Tibial nerve (tissue), 4 donors: Measurements from ENCODE around the gene PPP1R16B. TPM values are rescaled to one million over a fixed set of nuclear protein-coding genes. Genes with fewer than 3 reads are reported as not detected.

Source experiments
- DNase-seq, 2 donors: peaks; one replicate each; pipeline ENCODE4 v3.0.0-alpha.2; 2019; ENCODE audit warnings: low spot score in 2 of 2
- H3K27ac ChIP-seq, 4 donors: fragments of 200-600 bp; sonication (generic) in 3 of 4; one replicate each; pipeline ENCODE4 v1.5.1; 2017 to 2019; ENCODE audit warnings: mild to moderate bottlenecking in 1 of 4
- H3K27me3 ChIP-seq, 2 donors: fragments of 200-600 bp; sonication (generic) in 1 of 2; one replicate each; pipeline versions ENCODE4 v1.5.1 to v1.6.0; 2017 to 2019
- H3K36me3 ChIP-seq, 3 donors: fragments of 200-600 bp; sonication (generic); one replicate each; pipeline ENCODE4 v1.5.1; 2018 to 2019
- H3K4me1 ChIP-seq, 4 donors: fragments of 200-600 bp; sonication (generic) in 3 of 4; one replicate each; pipeline ENCODE4 v1.5.1; 2017 to 2019
- H3K4me3 ChIP-seq, 4 donors: fragments of 200-600 bp; sonication (generic) in 3 of 4; one replicate each; pipeline ENCODE4 v1.5.1; 2017 to 2019; ENCODE audit warnings: mild to moderate bottlenecking in 1 of 4, moderate library complexity in 1 of 4
- H3K9me3 ChIP-seq, 4 donors: fragments of 200-600 bp; sonication (generic) in 3 of 4; one replicate each; pipeline ENCODE4 v1.5.1; 2017 to 2019
- EP300 ChIP-seq, 2 donors: sonication (generic); formaldehyde crosslinking; IDR thresholded peaks; one replicate each; pipeline ENCODE4 v1.6.1; 2017; ENCODE audit warnings: antibody characterized with exemption in 2 of 2, mild to moderate bottlenecking in 1 of 2
- POLR2A ChIP-seq, 2 donors: fragments of 450-650 bp; IDR thresholded peaks; one replicate each; pipeline ENCODE4 v1.6.1; 2017; ENCODE audit warnings: antibody characterized with exemption in 2 of 2, mild to moderate bottlenecking in 2 of 2, moderate library complexity in 2 of 2
- WGBS, 2 donors: methylation state at CpG; one replicate each; pipeline ENCODE4 v1.1.5; 2018; 5-methylcytosine and 5-hydroxymethylcytosine counted together
- total RNA-seq, 4 donors: library from RNA; depleted of rRNA; stranded (reverse); fragments of >200 nt; gene quantifications; one replicate each; pipeline ENCODE4 v1.1.0, GENCODE V29; 2016
- TF ChIP-seq, protein P1 (sequence below), 5 experiments: fragments of 200-600 bp in 3 of 5; fragments of 450-650 bp in 2 of 5; sonication (generic) in 3 of 5; IDR thresholded peaks; one replicate each; pipeline ENCODE4 v1.5.1; 2016 to 2019; ENCODE audit warnings: antibody characterized with exemption in 5 of 5, mild to moderate bottlenecking in 3 of 5, moderate library complexity in 2 of 5

Gene PPP1R16B
- total RNA-seq, 4 donors from 2014 or later = 2.1 to 5.7 (median 4.6) TPM

DNA sequence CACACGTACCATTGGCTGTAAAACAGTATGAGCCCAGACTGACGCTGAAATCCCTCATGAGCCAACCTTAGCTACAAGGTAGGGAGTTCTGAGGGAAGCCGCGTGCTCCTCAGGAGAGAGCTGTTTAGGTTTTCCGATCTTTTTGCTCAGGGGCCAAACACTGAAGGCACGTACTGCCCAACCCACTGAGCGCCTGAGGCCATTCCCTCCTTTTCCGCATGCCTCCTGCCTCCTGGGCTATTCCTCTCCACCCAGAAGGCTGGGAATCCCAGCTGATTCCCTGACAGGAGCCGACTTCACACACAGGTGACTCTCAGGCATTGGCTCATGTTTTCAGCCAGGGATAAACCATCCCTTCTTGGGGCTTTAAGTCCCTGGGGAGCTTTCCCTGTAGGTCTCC lies 115.4 kb downstream of the PPP1R16B start:
- peaks cover 0 to 8% (median 0%) of the 10 kb centered on the region in 3 donors for H3K36me3 ChIP-seq
- H3K27ac ChIP-seq = no peak overlapping the region
- DNase-seq = no peak
- peaks cover 0 to 1% (median 0%) of the 10 kb centered on the region in 4 donors for H3K4me1 ChIP-seq
- TF ChIP-seq POLR2A (IDR thresholded peaks at IDR 0.05) (no peak), EP300 (IDR thresholded peaks at IDR 0.05) (no peak)
- TF ChIP-seq, protein P1, sequence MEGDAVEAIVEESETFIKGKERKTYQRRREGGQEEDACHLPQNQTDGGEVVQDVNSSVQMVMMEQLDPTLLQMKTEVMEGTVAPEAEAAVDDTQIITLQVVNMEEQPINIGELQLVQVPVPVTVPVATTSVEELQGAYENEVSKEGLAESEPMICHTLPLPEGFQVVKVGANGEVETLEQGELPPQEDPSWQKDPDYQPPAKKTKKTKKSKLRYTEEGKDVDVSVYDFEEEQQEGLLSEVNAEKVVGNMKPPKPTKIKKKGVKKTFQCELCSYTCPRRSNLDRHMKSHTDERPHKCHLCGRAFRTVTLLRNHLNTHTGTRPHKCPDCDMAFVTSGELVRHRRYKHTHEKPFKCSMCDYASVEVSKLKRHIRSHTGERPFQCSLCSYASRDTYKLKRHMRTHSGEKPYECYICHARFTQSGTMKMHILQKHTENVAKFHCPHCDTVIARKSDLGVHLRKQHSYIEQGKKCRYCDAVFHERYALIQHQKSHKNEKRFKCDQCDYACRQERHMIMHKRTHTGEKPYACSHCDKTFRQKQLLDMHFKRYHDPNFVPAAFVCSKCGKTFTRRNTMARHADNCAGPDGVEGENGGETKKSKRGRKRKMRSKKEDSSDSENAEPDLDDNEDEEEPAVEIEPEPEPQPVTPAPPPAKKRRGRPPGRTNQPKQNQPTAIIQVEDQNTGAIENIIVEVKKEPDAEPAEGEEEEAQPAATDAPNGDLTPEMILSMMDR (IDR thresholded peaks at IDR 0.05) = no peak
- H3K27me3 ChIP-seq = no peaks in the 10 kb centered on the region
- H3K9me3 ChIP-seq = no peaks in the 10 kb centered on the region
- 77 to 81% methylated on average over 7 to 9 of the region's 9 CpGs for WGBS, 2 donors
- no peak overlapping the region for H3K4me3 ChIP-seq

DNA sequence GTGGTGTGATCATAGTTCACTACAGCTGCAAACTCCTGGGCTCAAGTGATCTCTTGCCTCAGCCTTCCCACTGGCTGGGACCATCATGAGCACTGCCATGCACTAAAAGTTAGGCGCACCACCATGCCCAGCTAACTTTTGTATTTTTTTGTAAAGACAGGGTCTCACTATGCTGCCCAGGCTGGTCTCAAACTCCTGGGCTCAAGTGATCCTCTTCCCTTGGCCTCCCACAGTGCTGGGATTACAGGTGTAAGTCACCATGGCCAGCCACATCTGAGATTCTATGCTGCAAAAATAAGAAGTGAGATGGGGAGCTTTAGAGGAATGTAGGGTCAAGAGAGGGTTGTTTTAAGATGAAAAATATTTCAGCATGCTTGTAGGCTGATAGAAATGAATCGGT lies 119.2 kb downstream of the PPP1R16B start:
- DNase-seq = no peak
- peaks cover 0 to 20% of the 10 kb centered on the region in 2 donors for H3K27me3 ChIP-seq
- H3K36me3 ChIP-seq = no peaks in the 10 kb centered on the region
- no peak for TF ChIP-seq POLR2A (IDR thresholded peaks at IDR 0.05)
- TF ChIP-seq, protein P1 (IDR thresholded peaks at IDR 0.05) = no peak
- TF ChIP-seq EP300 (IDR thresholded peaks at IDR 0.05) = no peak
- 89 to 94% methylated on average over 2 of the region's 2 CpGs for WGBS, 2 donors
- no peak overlapping the region for H3K27ac ChIP-seq
- H3K4me3 ChIP-seq = no peak overlapping the region
- no peaks in the 10 kb centered on the region for H3K9me3 ChIP-seq
- peaks cover 0 to 15% (median 7%) of the 10 kb centered on the region in 4 donors for H3K4me1 ChIP-seq

DNA sequence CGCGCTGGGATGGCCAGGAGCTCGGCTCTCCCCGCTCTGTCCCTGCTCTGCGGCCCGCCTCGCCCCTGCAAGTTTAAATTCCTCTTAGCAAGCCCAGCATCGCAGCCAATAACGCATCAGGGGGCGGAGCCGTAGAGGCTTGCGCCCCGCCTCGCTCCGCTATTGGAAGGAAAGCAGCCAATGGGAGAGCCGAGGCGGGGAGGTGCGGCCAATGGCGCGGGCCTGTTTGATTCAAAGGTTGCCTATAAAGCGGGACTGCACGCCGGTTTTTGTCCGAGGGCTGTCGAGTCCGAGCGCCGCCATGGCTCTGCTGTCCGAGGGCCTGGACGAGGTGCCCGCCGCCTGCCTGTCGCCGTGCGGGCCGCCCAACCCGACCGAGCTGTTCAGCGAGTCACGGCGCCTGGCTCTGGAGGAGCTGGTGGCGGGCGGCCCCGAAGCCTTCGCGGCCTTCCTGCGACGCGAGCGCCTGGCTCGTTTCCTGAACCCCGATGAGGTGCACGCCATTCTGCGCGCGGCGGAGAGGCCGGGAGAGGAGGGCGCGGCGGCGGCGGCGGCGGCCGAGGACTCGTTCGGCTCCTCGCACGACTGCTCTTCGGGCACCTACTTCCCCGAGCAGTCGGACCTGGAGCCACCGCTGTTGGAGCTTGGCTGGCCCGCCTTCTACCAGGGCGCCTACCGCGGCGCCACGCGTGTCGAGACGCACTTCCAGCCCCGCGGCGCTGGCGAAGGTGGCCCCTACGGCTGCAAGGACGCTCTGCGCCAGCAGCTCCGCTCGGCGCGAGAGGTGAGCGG lies 120.8 kb downstream of the PPP1R16B start, which contains the start of gene FAM83D:
FAM83D (plus strand) TSS at position 276 of the 792 bp plus-strand sequence; CDS start at position 302, 26 bp downstream.
- Histone ChIP-seq H3K27ac (peak within 1 kb of the TSS in 1 of 4 donors; percentile 62), H3K9me3 (no peaks in the 10 kb centered on the region), H3K27me3 (peaks cover 0 to 20% of the 10 kb centered on the region in 2 donors), H3K4me1 (peaks cover 0 to 15% (median 7%) of the 10 kb centered on the region in 4 donors), H3K4me3 (peak within 1 kb of the TSS; percentile 35 to 60 (median 45)), H3K36me3 (no peaks in the 10 kb centered on the region)
- WGBS, 2 donors = 0 to 3% methylated on average over 34 to 61 of the region's 95 CpGs
- DNase-seq = peak; percentile 54 to 71
- TF ChIP-seq, protein P1 (IDR thresholded peaks at IDR 0.05) = peak in 1 of 5 experiments; percentile 84
- TF ChIP-seq EP300 (IDR thresholded peaks at IDR 0.05) = peak; percentile 30 to 45
- peak in 1 of 2 donors; percentile 51 for TF ChIP-seq POLR2A (IDR thresholded peaks at IDR 0.05)

DNA sequence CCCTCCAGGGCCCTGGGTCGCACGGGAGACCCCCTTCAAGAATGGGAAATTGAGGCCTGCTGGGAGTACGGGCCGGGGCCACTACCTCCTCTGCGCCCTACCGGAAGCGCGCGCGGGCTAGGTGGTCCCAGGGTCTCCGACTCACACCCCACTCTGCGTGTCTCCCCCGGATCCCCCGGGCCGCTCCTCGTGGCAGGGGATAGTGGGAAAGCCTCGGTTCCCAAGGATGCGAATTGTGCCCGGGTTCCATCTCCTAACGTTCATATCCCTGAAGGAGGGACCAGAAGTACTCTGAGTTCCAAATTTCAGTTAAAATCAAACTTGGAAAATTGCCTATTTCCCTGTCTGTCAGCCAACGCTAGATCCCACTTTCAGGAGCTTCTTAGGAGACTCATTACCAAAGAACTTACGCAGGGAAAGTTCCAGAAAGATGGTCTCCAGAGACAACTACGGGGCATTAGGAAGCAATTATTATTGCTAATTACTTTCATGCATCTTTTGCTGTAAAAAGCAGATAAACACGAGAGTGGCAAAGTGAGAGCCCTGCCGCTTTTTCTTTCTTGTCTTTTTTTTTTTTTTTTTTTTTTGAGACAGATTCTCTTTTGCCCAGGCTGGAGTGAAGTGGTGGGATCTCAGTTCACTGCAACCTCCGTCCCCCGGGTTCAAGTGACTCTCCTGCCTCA lies 121.6 kb downstream of the PPP1R16B start:
- Histone ChIP-seq H3K27ac (peak overlapping the region in 1 of 4 donors; percentile 62), H3K4me1 (peaks cover 0 to 15% (median 7%) of the 10 kb centered on the region in 4 donors), H3K36me3 (no peaks in the 10 kb centered on the region), H3K27me3 (peaks cover 0 to 20% of the 10 kb centered on the region in 2 donors), H3K4me3 (peak overlapping the region; percentile 35 to 60 (median 45)), H3K9me3 (no peaks in the 10 kb centered on the region)
- DNase-seq = no peak
- 9 to 10% methylated on average over 25 of the region's 27 CpGs for WGBS, 2 donors
- TF ChIP-seq EP300 (IDR thresholded peaks at IDR 0.05) (no peak), POLR2A (IDR thresholded peaks at IDR 0.05) (no peak)

DNA sequence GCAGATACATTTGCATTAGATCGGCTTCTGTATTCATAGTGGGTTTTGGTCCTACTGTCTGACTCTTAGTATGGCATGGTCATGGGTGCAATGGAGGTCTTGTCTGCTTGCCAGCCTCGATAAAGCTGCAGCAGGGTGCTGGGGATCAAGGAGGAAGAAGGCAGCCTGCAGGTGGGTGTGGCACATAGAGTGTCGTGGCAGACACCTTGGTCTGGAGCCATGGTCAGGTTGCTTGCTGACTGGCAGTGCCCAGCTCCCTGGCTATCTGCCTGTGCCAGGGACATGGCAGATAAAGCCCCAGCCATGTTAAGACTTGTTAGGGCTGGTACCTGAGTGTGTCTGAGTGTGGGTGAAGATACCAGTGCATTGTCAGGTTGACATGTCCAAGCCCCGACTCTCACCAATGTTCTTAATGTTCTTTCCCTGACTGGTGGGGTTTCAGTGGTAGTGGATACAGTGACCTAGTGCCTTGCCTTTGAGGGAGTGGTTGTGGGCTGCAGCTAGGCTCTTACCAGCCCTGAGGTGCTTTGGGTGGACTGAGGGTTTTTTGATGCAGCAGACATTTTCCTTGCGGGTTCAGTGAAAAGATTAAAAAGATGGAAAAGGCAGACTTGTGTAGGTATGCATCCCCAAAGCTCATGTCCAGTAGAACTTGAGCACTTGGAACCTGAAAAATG lies 122.5 kb downstream of the PPP1R16B start:
- Histone ChIP-seq H3K4me3 (no peak overlapping the region), H3K4me1 (peaks cover 0 to 15% (median 7%) of the 10 kb centered on the region in 4 donors), H3K27ac (no peak overlapping the region), H3K9me3 (no peaks in the 10 kb centered on the region), H3K27me3 (peaks cover 0 to 20% of the 10 kb centered on the region in 2 donors), H3K36me3 (no peaks in the 10 kb centered on the region)
- 67 to 87% methylated on average over 5 of the region's 5 CpGs for WGBS, 2 donors
- TF ChIP-seq EP300 (IDR thresholded peaks at IDR 0.05) (no peak), POLR2A (IDR thresholded peaks at IDR 0.05) (no peak)
- TF ChIP-seq, protein P1 (IDR thresholded peaks at IDR 0.05) = no peak
- DNase-seq = no peak
